NT2/D1 (cell line): ENCODE results near the gene FBXO47.

Experiments used
- SUZ12 ChIP-seq: IDR thresholded peaks from 2 replicates; pipeline ENCODE4 v1.6.1; 2011; ENCODE audit not compliant: insufficient read length, insufficient read depth; ENCODE audit errors: extremely low read depth
- YY1 ChIP-seq: IDR thresholded peaks from 2 replicates; pipeline ENCODE4 v1.6.1; 2011; ENCODE audit not compliant: insufficient read length, insufficient read depth

DNA sequence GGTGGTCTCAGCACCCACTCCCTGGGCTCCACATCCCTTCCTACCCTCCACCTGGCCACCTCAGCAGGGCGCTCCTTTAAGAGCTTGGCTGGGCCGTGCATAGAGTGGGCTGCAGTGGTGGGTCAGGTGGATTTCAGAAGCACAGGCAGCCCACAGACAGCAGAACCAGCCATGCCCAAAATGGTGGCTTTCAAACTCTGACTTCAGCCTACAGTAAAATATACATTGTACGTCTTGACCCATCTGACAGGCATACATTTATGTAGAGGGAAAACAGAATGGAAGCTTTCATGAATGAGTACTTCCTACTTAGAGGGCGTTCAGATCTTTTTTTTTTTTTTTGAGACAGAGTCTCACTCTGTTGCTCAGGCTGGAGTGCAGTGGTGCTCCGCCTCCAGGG lies 67.8 kb downstream of the FBXO47 start:
- no peak for TF ChIP-seq YY1
- no peak for TF ChIP-seq SUZ12
